SK-N-SH treated with all-trans-retinoic acid at 6 μM for 48 hours (cell line): ENCODE results near the gene OR11A1.

Source experiments
- ATAC-seq: fragments of 200-7000 bp; cut with Tn5 transposase; 3 replicates; pipeline ENCODE4 v1.9.1; 2020; ENCODE audit warnings: mild to moderate bottlenecking, moderate library complexity
- BACH2 ChIP-seq: fragments of 250-450 bp; sonication (Bioruptor Pico); IDR thresholded peaks from 2 replicates; pipeline ENCODE4 v1.9.0; 2021; ENCODE audit warnings: mild to moderate bottlenecking, borderline replicate concordance
- CSDC2 ChIP-seq: fragments of 250-450 bp; sonication (Bioruptor Pico); IDR thresholded peaks from 2 replicates; pipeline ENCODE4 v1.5.0; 2020; ENCODE audit warnings: mild to moderate bottlenecking, moderate library complexity
- ESRRG ChIP-seq: fragments of 250-450 bp; sonication (Bioruptor Pico); IDR thresholded peaks from 2 replicates; pipeline ENCODE4 v1.6.1; 2021; ENCODE audit warnings: mild to moderate bottlenecking
- GLIS3 ChIP-seq: fragments of 250-450 bp; sonication (Bioruptor Pico); IDR thresholded peaks from 2 replicates; pipeline ENCODE4 v1.5.0; 2020; ENCODE audit warnings: mild to moderate bottlenecking, moderate library complexity
- ISL1 ChIP-seq: fragments of 250-450 bp; sonication (Bioruptor Pico); IDR thresholded peaks from 2 replicates; pipeline ENCODE4 v2.1.2; 2022; ENCODE audit warnings: mild to moderate bottlenecking, moderate library complexity
- OSR1 ChIP-seq: fragments of 250-450 bp; sonication (Bioruptor Pico); IDR thresholded peaks from 2 replicates; pipeline ENCODE4 v1.8.0; 2022; ENCODE audit warnings: moderate library complexity, mild to moderate bottlenecking, inconsistent platforms
- PPARA ChIP-seq: fragments of 250-450 bp; sonication (Bioruptor Pico); IDR thresholded peaks from 2 replicates; pipeline ENCODE4 v1.5.0; 2020; ENCODE audit warnings: mild to moderate bottlenecking, borderline replicate concordance
- RARB ChIP-seq: fragments of 250-450 bp; sonication (Bioruptor Pico); IDR thresholded peaks from 2 replicates; pipeline ENCODE4 v1.8.0; 2021; ENCODE audit warnings: mild to moderate bottlenecking, moderate library complexity
- TCF4 ChIP-seq: fragments of 250-450 bp; sonication (Bioruptor Pico); IDR thresholded peaks from 2 replicates; pipeline ENCODE4 v1.8.0; 2021; ENCODE audit warnings: mild to moderate bottlenecking, moderate library complexity, borderline replicate concordance
- TOX ChIP-seq: fragments of 250-450 bp; sonication (Bioruptor Pico); IDR thresholded peaks from 2 replicates; pipeline ENCODE4 v1.8.0; 2021; ENCODE audit warnings: mild to moderate bottlenecking, moderate library complexity, borderline replicate concordance
- ZC3H10 ChIP-seq: fragments of 250-450 bp; sonication (Bioruptor Pico); IDR thresholded peaks from 2 replicates; pipeline ENCODE4 v1.5.1; 2021; ENCODE audit warnings: mild to moderate bottlenecking, moderate library complexity
- ZFP3 ChIP-seq: fragments of 250-450 bp; sonication (Bioruptor Pico); IDR thresholded peaks from 2 replicates; pipeline ENCODE4 v1.5.0; 2020; ENCODE audit warnings: mild to moderate bottlenecking, moderate library complexity
- ZFP30 ChIP-seq: fragments of 450-650 bp; formaldehyde crosslinking; IDR thresholded peaks from 2 replicates; pipeline ENCODE4 v1.5.0; 2022; ENCODE audit warnings: mild to moderate bottlenecking, moderate library complexity
- ZNF565 ChIP-seq: fragments of 450-650 bp; formaldehyde crosslinking; conservative IDR thresholded peaks from 2 replicates; pipeline ENCODE4 v1.5.0; 2020; ENCODE audit warnings: low read depth, mild to moderate bottlenecking, moderate library complexity
- ZNF70 ChIP-seq: fragments of 450-650 bp; formaldehyde crosslinking; IDR thresholded peaks from 2 replicates; pipeline ENCODE4 v1.5.0; 2020; ENCODE audit warnings: mild to moderate bottlenecking, moderate library complexity
- ZNF8 ChIP-seq: fragments of 450-650 bp; formaldehyde crosslinking; IDR thresholded peaks from 2 replicates; pipeline ENCODE4 v1.5.0; 2020; ENCODE audit warnings: mild to moderate bottlenecking, moderate library complexity
- TF ChIP-seq, protein P1 (sequence below): fragments of 250-450 bp; sonication (Bioruptor Pico); IDR thresholded peaks from 2 replicates; pipeline ENCODE4 v1.8.0; 2020; ENCODE audit warnings: mild to moderate bottlenecking, moderate library complexity, borderline replicate concordance
- TF ChIP-seq, protein P2 (sequence below): fragments of 250-450 bp; sonication (Bioruptor Pico); IDR thresholded peaks from 2 replicates; pipeline ENCODE4 v1.5.1; 2020; ENCODE audit warnings: low read depth, mild to moderate bottlenecking, moderate library complexity
- TF ChIP-seq, protein P3 (sequence below): fragments of 250-450 bp; sonication (Bioruptor Pico); IDR thresholded peaks from 2 replicates; pipeline ENCODE4 v1.5.1; 2021; ENCODE audit warnings: mild to moderate bottlenecking, moderate library complexity
- TF ChIP-seq, protein P4 (sequence below): fragments of 250-450 bp; sonication (Bioruptor Pico); IDR thresholded peaks from 2 replicates; pipeline ENCODE4 v1.8.0; 2021; ENCODE audit warnings: low read depth, mild to moderate bottlenecking, moderate library complexity, borderline replicate concordance
- TF ChIP-seq, protein P5 (sequence below): fragments of 250-450 bp; sonication (Bioruptor Pico); IDR thresholded peaks from 2 replicates; pipeline ENCODE4 v1.5.0; 2020; ENCODE audit warnings: mild to moderate bottlenecking, moderate library complexity

The OR11A1 gene

DNA sequence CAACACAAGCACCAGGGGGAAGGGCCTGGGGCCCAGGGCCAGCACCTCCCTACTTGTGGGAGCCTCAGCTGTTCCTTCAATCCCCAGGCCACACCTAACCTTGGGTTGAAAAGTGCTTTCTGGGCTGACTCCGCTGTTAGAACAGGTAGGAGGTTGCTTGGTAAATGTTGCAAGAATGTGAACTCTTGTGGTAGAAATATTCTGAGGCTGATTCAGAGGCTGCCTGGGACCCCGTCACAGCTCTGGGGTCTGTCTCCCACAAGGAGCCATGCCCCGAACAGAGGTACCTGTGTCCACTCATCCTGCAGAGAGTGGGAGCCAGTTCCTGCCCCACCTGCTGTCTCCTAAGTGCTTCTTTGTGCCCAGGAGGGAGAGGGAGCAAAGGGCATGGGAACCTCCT lies 45.3 kb upstream of the OR11A1 start:
- ATAC-seq = no peak
- TF ChIP-seq, protein P1, sequence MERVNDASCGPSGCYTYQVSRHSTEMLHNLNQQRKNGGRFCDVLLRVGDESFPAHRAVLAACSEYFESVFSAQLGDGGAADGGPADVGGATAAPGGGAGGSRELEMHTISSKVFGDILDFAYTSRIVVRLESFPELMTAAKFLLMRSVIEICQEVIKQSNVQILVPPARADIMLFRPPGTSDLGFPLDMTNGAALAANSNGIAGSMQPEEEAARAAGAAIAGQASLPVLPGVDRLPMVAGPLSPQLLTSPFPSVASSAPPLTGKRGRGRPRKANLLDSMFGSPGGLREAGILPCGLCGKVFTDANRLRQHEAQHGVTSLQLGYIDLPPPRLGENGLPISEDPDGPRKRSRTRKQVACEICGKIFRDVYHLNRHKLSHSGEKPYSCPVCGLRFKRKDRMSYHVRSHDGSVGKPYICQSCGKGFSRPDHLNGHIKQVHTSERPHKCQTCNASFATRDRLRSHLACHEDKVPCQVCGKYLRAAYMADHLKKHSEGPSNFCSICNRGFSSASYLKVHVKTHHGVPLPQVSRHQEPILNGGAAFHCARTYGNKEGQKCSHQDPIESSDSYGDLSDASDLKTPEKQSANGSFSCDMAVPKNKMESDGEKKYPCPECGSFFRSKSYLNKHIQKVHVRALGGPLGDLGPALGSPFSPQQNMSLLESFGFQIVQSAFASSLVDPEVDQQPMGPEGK = no peak
- TF ChIP-seq CSDC2 (CRISPR knock-in tag) (no peak), ZNF8 (CRISPR knock-in tag) (no peak), BACH2 (CRISPR knock-in tag) (no peak), OSR1 (CRISPR knock-in tag) (no peak), RARB (CRISPR knock-in tag) (no peak), ZFP30 (CRISPR knock-in tag) (no peak), ZFP3 (CRISPR knock-in tag) (no peak), TOX (no peak), ISL1 (no peak), ESRRG (CRISPR knock-in tag) (no peak), TCF4 (no peak), ZC3H10 (no peak)
- TF ChIP-seq, protein P2, sequence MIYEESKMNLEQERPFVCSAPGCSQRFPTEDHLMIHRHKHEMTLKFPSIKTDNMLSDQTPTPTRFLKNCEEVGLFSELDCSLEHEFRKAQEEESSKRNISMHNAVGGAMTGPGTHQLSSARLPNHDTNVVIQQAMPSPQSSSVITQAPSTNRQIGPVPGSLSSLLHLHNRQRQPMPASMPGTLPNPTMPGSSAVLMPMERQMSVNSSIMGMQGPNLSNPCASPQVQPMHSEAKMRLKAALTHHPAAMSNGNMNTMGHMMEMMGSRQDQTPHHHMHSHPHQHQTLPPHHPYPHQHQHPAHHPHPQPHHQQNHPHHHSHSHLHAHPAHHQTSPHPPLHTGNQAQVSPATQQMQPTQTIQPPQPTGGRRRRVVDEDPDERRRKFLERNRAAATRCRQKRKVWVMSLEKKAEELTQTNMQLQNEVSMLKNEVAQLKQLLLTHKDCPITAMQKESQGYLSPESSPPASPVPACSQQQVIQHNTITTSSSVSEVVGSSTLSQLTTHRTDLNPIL = no peak
- TF ChIP-seq, protein P3, sequence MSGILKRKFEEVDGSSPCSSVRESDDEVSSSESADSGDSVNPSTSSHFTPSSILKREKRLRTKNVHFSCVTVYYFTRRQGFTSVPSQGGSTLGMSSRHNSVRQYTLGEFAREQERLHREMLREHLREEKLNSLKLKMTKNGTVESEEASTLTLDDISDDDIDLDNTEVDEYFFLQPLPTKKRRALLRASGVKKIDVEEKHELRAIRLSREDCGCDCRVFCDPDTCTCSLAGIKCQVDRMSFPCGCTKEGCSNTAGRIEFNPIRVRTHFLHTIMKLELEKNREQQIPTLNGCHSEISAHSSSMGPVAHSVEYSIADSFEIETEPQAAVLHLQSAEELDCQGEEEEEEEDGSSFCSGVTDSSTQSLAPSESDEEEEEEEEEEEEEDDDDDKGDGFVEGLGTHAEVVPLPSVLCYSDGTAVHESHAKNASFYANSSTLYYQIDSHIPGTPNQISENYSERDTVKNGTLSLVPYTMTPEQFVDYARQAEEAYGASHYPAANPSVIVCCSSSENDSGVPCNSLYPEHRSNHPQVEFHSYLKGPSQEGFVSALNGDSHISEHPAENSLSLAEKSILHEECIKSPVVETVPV (CRISPR knock-in tag) = no peak
- TF ChIP-seq, protein P4, sequence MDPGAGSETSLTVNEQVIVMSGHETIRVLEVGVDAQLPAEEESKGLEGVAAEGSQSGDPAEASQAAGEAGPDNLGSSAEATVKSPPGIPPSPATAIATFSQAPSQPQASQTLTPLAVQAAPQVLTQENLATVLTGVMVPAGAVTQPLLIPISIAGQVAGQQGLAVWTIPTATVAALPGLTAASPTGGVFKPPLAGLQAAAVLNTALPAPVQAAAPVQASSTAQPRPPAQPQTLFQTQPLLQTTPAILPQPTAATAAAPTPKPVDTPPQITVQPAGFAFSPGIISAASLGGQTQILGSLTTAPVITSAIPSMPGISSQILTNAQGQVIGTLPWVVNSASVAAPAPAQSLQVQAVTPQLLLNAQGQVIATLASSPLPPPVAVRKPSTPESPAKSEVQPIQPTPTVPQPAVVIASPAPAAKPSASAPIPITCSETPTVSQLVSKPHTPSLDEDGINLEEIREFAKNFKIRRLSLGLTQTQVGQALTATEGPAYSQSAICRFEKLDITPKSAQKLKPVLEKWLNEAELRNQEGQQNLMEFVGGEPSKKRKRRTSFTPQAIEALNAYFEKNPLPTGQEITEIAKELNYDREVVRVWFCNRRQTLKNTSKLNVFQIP (CRISPR knock-in tag) = no peak

DNA sequence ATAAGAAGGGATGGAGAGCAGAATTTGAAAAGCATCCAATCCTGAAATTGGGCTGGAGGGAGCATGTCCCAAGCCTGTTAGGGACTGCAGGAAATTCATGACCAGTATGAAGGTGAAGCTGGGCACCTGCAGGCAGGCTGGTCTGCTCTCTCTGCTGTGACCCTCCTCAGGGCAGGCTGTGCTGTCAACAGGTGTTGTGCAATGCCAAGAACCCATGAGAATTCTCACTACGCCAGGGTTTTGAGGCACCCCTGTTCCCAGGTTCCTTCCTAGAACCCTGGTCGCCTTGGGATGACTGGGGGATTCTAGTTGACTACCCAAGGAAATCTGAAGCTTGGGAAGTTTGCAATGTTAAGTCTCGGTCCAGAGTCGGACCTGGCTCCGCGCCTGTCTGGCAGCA lies 44.2 kb upstream of the OR11A1 start:
- TF ChIP-seq, protein P4 (CRISPR knock-in tag) = no peak
- TF ChIP-seq ZFP30 (CRISPR knock-in tag) (no peak), ZNF8 (CRISPR knock-in tag) (no peak), TCF4 (no peak), PPARA (CRISPR knock-in tag) (no peak), ISL1 (no peak), RARB (CRISPR knock-in tag) (no peak), ZFP3 (CRISPR knock-in tag) (no peak), ZNF70 (CRISPR knock-in tag) (no peak), TOX (no peak), BACH2 (CRISPR knock-in tag) (no peak), ZC3H10 (no peak), GLIS3 (CRISPR knock-in tag) (no peak), OSR1 (CRISPR knock-in tag) (no peak), ZNF565 (no peak), ESRRG (CRISPR knock-in tag) (no peak)
- TF ChIP-seq, protein P3 (CRISPR knock-in tag) = no peak
- TF ChIP-seq, protein P2 = no peak
- TF ChIP-seq, protein P5, sequence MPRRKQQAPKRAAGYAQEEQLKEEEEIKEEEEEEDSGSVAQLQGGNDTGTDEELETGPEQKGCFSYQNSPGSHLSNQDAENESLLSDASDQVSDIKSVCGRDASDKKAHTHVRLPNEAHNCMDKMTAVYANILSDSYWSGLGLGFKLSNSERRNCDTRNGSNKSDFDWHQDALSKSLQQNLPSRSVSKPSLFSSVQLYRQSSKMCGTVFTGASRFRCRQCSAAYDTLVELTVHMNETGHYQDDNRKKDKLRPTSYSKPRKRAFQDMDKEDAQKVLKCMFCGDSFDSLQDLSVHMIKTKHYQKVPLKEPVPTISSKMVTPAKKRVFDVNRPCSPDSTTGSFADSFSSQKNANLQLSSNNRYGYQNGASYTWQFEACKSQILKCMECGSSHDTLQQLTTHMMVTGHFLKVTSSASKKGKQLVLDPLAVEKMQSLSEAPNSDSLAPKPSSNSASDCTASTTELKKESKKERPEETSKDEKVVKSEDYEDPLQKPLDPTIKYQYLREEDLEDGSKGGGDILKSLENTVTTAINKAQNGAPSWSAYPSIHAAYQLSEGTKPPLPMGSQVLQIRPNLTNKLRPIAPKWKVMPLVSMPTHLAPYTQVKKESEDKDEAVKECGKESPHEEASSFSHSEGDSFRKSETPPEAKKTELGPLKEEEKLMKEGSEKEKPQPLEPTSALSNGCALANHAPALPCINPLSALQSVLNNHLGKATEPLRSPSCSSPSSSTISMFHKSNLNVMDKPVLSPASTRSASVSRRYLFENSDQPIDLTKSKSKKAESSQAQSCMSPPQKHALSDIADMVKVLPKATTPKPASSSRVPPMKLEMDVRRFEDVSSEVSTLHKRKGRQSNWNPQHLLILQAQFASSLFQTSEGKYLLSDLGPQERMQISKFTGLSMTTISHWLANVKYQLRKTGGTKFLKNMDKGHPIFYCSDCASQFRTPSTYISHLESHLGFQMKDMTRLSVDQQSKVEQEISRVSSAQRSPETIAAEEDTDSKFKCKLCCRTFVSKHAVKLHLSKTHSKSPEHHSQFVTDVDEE (CRISPR knock-in tag) = no peak
- TF ChIP-seq, protein P1 = no peak
- TF ChIP-seq, all 23 proteins: peak for 0
- ATAC-seq = no peak
